ENCODE data around the gene CRAMP1.
A peak's percentile ranks its signal among the peaks of the same experiment; 100 is the strongest.

Gene CRAMP1

DNA sequence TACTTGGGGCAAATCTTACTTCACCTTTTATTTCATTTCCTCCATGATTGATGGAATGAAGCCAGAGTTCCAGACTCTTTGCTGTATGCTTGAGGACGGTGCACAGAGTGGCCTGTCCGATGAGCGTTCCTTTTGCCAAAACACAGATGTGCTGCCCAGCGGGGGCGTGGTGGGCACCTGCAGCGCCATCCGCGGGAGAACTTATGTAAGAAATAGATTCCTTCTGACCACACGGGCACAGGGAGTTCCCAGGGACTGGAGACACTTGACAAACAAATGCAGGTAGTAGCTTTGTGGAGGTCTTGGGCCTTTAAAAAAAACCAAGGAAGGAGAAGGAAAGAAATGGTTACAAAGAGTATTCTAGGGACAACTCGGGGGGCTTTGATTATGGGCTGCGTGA, 30.6 kb downstream of the CRAMP1 start:
- Histone ChIP-seq H3K4me1 (ENCODE audit: control insufficient read depth, insufficient read depth, low read length) (peaks cover 2% of the 10 kb centered on the region; the same call in 1 of the 2 replicates), H3K27ac (ENCODE audit: extremely low read depth, low read depth, low read length) (no peak overlapping the region), H3K36me3 (ENCODE audit: control insufficient read depth in 2 of 2, insufficient read depth in 1 of 2, low read length in 2 of 2) (peaks cover 11 to 98% of the 10 kb centered on the region in 2 experiments; a peak in 2 of 3 replicates), H3K4me3 (ENCODE audit: low read depth, low read length) (no peak overlapping the region), H3K9me3 (ENCODE audit: control insufficient read depth, insufficient read depth, low read depth, low read length) (no peaks in the 10 kb centered on the region)
- CTCF ChIA-PET: no interaction called here
- no peak for TF ChIP-seq ZFP37 (tag by site-specific recombination; IDR thresholded peaks at IDR 0.05)
- TF ChIP-seq ZNF24 (tag by site-specific recombination; IDR thresholded peaks at IDR 0.05): no peak
- TF ChIP-seq, protein P1, sequence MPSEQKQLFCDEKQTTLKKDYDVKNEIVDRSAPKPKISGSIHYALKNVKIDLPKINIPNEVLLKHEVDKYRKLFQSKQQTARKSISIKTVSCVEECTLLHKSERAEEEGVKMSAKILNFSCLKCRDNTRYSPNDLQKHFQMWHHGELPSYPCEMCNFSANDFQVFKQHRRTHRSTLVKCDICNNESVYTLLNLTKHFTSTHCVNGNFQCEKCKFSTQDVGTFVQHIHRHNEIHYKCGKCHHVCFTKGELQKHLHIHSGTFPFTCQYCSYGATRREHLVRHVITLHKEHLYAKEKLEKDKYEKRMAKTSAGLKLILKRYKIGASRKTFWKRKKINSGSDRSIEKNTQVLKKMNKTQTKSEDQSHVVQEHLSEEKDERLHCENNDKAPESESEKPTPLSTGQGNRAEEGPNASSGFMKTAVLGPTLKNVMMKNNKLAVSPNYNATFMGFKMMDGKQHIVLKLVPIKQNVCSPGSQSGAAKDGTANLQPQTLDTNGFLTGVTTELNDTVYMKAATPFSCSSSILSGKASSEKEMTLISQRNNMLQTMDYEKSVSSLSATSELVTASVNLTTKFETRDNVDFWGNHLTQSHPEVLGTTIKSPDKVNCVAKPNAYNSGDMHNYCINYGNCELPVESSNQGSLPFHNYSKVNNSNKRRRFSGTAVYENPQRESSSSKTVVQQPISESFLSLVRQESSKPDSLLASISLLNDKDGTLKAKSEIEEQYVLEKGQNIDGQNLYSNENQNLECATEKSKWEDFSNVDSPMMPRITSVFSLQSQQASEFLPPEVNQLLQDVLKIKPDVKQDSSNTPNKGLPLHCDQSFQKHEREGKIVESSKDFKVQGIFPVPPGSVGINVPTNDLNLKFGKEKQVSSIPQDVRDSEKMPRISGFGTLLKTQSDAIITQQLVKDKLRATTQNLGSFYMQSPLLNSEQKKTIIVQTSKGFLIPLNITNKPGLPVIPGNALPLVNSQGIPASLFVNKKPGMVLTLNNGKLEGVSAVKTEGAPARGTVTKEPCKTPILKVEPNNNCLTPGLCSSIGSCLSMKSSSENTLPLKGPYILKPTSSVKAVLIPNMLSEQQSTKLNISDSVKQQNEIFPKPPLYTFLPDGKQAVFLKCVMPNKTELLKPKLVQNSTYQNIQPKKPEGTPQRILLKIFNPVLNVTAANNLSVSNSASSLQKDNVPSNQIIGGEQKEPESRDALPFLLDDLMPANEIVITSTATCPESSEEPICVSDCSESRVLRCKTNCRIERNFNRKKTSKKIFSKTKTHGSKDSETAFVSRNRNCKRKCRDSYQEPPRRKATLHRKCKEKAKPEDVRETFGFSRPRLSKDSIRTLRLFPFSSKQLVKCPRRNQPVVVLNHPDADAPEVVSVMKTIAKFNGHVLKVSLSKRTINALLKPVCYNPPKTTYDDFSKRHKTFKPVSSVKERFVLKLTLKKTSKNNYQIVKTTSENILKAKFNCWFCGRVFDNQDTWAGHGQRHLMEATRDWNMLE (tag by site-specific recombination; conservative IDR thresholded peaks at IDR 0.05; ENCODE audit: low read depth): no peak
- TF ChIP-seq ZNF280D (tag by site-specific recombination; IDR thresholded peaks at IDR 0.05): no peak
- POLR2A ChIA-PET: no interaction called here

DNA sequence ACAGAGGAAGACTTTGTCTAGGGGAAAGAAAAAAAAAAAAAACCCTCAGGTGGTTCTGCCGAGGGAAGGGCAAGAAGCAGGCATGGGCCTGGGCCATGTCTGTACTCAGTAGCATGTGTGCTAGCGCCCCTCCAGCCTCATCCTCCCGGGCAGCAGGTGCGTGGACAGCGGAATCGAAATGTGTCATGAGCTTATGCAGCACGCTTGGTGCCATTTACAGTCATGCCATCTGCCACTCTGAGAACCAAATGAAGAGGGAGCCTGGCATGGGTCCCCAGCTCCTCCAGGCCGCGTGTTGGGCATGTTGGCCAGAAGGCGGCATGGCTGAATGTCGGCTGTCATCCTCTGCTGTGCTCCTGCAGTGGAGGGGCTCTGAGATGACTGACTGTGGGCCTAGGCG, 31.4 kb downstream of the CRAMP1 start:
- H3K9me3 ChIP-seq (ENCODE audit: control insufficient read depth, insufficient read depth, low read depth, low read length): no peaks in the 10 kb centered on the region
- no peak overlapping the region for H3K27ac ChIP-seq (ENCODE audit: extremely low read depth, low read depth, low read length)
- H3K4me3 ChIP-seq (ENCODE audit: low read depth, low read length): no peak overlapping the region
- no peak for TF ChIP-seq ZIC2 (tag by site-specific recombination; IDR thresholded peaks at IDR 0.05)
- TF ChIP-seq ZNF558 (tag by site-specific recombination; IDR thresholded peaks at IDR 0.05): no peak
- no peak for TF ChIP-seq ZNF777 (tag by site-specific recombination; IDR thresholded peaks at IDR 0.05; ENCODE audit: borderline replicate concordance)
- no peak for TF ChIP-seq BCL11A (tag by site-specific recombination; IDR thresholded peaks at IDR 0.05; ENCODE audit: low read depth)
- H3K36me3 ChIP-seq (ENCODE audit: control insufficient read depth in 2 of 2, insufficient read depth in 1 of 2, low read length in 2 of 2): peaks cover 11 to 93% of the 10 kb centered on the region in 2 experiments; a peak in 2 of 3 replicates
- ChIA-PET CTCF (interaction anchor here (0.6 kb wide), 1 partner anchor 1820 kb away, joined by 5 read pairs; no protein-coding TSS in a partner anchor), POLR2A (no interaction called here)
- H3K4me1 ChIP-seq (ENCODE audit: control insufficient read depth, insufficient read depth, low read length): peaks cover 2% of the 10 kb centered on the region; the same call in 1 of the 2 replicates

DNA sequence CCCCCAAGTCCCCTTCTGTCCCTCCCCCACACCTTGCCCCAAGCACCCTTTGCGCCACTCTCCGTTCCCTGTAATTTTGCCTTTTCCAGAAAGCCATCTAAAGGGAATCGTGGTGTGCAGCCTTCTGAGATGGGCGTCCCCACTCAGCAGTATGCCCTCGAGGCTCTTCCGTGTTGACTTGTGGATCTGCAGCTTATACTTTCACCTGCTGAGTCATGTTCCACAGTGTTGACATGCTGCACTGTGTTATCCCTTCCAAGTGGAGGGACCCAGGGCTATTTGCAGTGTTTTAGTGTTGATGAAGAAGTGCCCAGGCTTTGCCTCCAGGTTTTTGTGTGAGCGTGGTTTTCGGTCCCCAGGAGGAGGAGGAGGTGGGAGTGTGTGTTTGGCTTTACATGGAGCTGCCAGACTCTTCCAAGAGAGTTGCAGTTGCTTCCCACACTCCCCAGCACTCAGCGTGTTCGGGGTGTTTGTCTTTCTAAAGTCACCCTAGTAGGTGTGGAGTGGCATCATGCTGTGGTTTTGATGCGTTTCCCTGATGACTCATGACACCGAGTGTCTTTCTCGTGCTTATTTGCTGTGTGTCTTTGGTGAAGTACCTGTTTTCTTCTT, 33.9 kb downstream of the CRAMP1 start:
- TF ChIP-seq ZIC2 (tag by site-specific recombination; IDR thresholded peaks at IDR 0.05): peak; percentile 78
- peak; percentile 92 for TF ChIP-seq ZNF600 (tag by site-specific recombination; IDR thresholded peaks at IDR 0.05)
- peak; percentile 71 for TF ChIP-seq SCRT2 (tag by site-specific recombination; IDR thresholded peaks at IDR 0.05)
- TF ChIP-seq ZNF341 (tag by site-specific recombination; IDR thresholded peaks at IDR 0.05; ENCODE audit: low read depth): peak; percentile 29; the same call in 1 of the 2 replicates
- TF ChIP-seq ZFHX2 (tag by site-specific recombination; conservative IDR thresholded peaks at IDR 0.05): peak; percentile 92
- no peak for TF ChIP-seq HOXC10 (CRISPR knock-in tag; IDR thresholded peaks at IDR 0.05)
- TF ChIP-seq SP7 (tag by site-specific recombination; IDR thresholded peaks at IDR 0.05): peak; percentile 80
- peak; percentile 60 for TF ChIP-seq ZBTB17 (tag by site-specific recombination; IDR thresholded peaks at IDR 0.05)
- TF ChIP-seq ZNF239 (tag by site-specific recombination; IDR thresholded peaks at IDR 0.05): no peak
- peak; percentile 58 for TF ChIP-seq ZNF10 (tag by site-specific recombination; IDR thresholded peaks at IDR 0.05)
- TF ChIP-seq ZNF830 (tag by site-specific recombination; IDR thresholded peaks at IDR 0.05; ENCODE audit: low read depth): no peak
- peak; percentile 93 for TF ChIP-seq EGR2 (tag by site-specific recombination; IDR thresholded peaks at IDR 0.05; ENCODE audit: low read depth)
- TF ChIP-seq ZBTB8A (tag by site-specific recombination; IDR thresholded peaks at IDR 0.05): 0 out of 2 replicates have a peak, but pooled peaks have one; percentile 24
- no peak overlapping the region for H3K27ac ChIP-seq (ENCODE audit: extremely low read depth, low read depth, low read length)
- H3K36me3 ChIP-seq (ENCODE audit: control insufficient read depth in 2 of 2, insufficient read depth in 1 of 2, low read length in 2 of 2): peaks cover 11 to 74% of the 10 kb centered on the region in 2 experiments; a peak in 2 of 3 replicates
- POLR2A ChIA-PET: interaction anchor here (1.1 kb wide), 1 partner anchor 35 kb away, joined by 4 read pairs; the partner anchor contains the start of gene IFT140
- CTCF ChIA-PET: interaction anchor here (0.6 kb wide), 1 partner anchor 107 kb away, joined by 3 read pairs; no protein-coding TSS in a partner anchor
- H3K4me3 ChIP-seq (ENCODE audit: low read depth, low read length): no peak overlapping the region
- no peaks in the 10 kb centered on the region for H3K9me3 ChIP-seq (ENCODE audit: control insufficient read depth, insufficient read depth, low read depth, low read length)
- H3K4me1 ChIP-seq (ENCODE audit: control insufficient read depth, insufficient read depth, low read length): peaks cover 2% of the 10 kb centered on the region; the same call in 1 of the 2 replicates
